ENCODE results near the gene MFSD11. TPM values are rescaled to one million over a fixed set of nuclear protein-coding genes. Genes with fewer than 3 reads are reported as not detected.

MFSD11 gene
- total RNA-seq, 2 experiments from 2014 or later = 55.1 to 63.1 TPM

DNA sequence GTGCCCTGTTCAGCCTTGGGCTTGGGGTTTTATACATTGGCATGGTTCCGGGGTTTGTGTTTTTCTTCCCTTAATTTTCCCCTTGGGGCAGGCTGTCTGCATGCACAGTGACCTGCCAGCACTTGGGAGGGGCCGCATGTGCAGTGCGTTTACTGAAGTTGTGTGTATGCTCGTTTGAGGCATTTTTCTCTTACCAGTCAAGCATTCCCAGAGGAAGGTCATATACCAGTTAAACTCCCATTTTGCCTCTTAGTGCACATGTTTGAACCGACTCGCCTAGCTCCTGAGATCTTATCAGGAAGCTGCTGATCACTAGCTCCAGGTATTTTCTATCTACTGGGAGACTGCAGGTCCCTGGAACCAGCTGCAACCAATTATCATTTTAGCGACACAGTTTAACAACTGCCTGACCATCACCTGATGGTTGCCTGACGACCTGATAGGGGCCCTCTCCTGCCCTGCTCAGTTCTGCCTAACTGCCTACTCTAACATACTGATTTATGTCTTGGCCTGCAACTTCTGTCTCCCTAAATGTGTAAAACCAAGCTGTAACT, 51.4 kb downstream of the MFSD11 start:
- no peak for TF ChIP-seq CTCF (conservative IDR thresholded peaks at IDR 0.05; ENCODE audit: low read length)
- no peak for TF ChIP-seq EZH2phosphoT487 (IDR thresholded peaks at IDR 0.05; ENCODE audit: borderline replicate concordance, low read depth, low read length)
- Histone ChIP-seq H4K20me1 (ENCODE audit: insufficient read depth, low read length) (no peaks in the 10 kb centered on the region), H3K9me3 (ENCODE audit: low read length) (peaks cover 6% of the 10 kb centered on the region; the same call in 1 of the 2 replicates), H3K27ac (ENCODE audit: low read depth, low read length, poor library complexity, severe bottlenecking) (peak overlapping the region; percentile 95), H3K36me3 (ENCODE audit: insufficient read depth, low read length) (peaks cover 19% of the 10 kb centered on the region), H3K9me2 (ENCODE audit: insufficient read depth, low read length) (no peaks in the 10 kb centered on the region), H3K4me3 (ENCODE audit: low read depth, low read length, poor library complexity, severe bottlenecking) (no peak overlapping the region), H3K4me2 (ENCODE audit: low read length) (no peak overlapping the region; the same call in 1 of the 2 replicates), H3K79me2 (ENCODE audit: insufficient read depth, low read depth, low read length) (no peaks in the 10 kb centered on the region), H3K4me1 (ENCODE audit: insufficient read depth, low read length, poor library complexity, severe bottlenecking) (peaks cover 75% of the 10 kb centered on the region), H2AFZ (ENCODE audit: low read length) (no peak overlapping the region)
- DNase-seq (ENCODE audit: low spot score) = no peak
- ChIA-PET CTCF (ENCODE audit: unreplicated experiment) (no interaction called here), POLR2A (no interaction called here)
- intact Hi-C loops (cut with micrococcal nuclease; ENCODE audit: unreplicated experiment) = no loop called here
- BruUV-seq (replicated peaks) = no TSS peak

- Histone ChIP-seq H3K9me3 (ENCODE audit: low read length) (peaks cover 6% of the 10 kb centered on the region; the same call in 1 of the 2 replicates), H2AFZ (ENCODE audit: low read length) (peak overlapping the region; percentile 73), H3K27ac (ENCODE audit: low read depth, low read length, poor library complexity, severe bottlenecking) (peak overlapping the region; percentile 95), H3K36me3 (ENCODE audit: insufficient read depth, low read length) (peaks cover 12% of the 10 kb centered on the region), H4K20me1 (ENCODE audit: insufficient read depth, low read length) (no peaks in the 10 kb centered on the region), H3K79me2 (ENCODE audit: insufficient read depth, low read depth, low read length) (no peaks in the 10 kb centered on the region), H3K4me1 (ENCODE audit: insufficient read depth, low read length, poor library complexity, severe bottlenecking) (peaks cover 65% of the 10 kb centered on the region), H3K4me2 (ENCODE audit: low read length) (peak overlapping the region; percentile 77), H3K4me3 (ENCODE audit: low read depth, low read length, poor library complexity, severe bottlenecking) (peak overlapping the region; percentile 43), H3K9me2 (ENCODE audit: insufficient read depth, low read length) (no peaks in the 10 kb centered on the region)
- no peak for TF ChIP-seq EZH2phosphoT487 (IDR thresholded peaks at IDR 0.05; ENCODE audit: borderline replicate concordance, low read depth, low read length)
- no peak; the same call in 1 of the 2 replicates for TF ChIP-seq CTCF (conservative IDR thresholded peaks at IDR 0.05; ENCODE audit: low read length)
- BruUV-seq (replicated peaks) = no TSS peak
- ChIA-PET POLR2A (interaction anchor here (0.5 to 1.2 kb wide), 10 partner anchors 8 to 347 kb away, joined by 3 to 8 read pairs (median 4); no protein-coding TSS in a partner anchor), CTCF (ENCODE audit: unreplicated experiment) (no interaction called here)
- intact Hi-C loops (cut with micrococcal nuclease; ENCODE audit: unreplicated experiment) = loop anchor here (2.0 to 5.0 kb wide), 2 partner anchors 55 to 276 kb away; partner anchors contain the start of gene SRSF2
- peak; percentile 80 for DNase-seq (ENCODE audit: low spot score)
Measured at GRCh38 chr17:76791053-76791980, 53.4 kb downstream of the MFSD11 start.
